ENCODE measurements around the gene BANK1. TPM values are rescaled to one million over a fixed set of nuclear protein-coding genes. Genes with fewer than 3 reads are reported as not detected.

Gene BANK1
- total and polyA plus RNA-seq, 12 donors, result 1.5 to 10.3 (median 5.1) TPM

GRCh38 chr4:101948951-101949350, 158.4 kb downstream of the BANK1 start:
- Histone ChIP-seq H3K4me3 (no peak overlapping the region), H3K4me1 (replicated peaks in 1 of 2) (no peaks in the 10 kb centered on the region), H3K27ac (no peak overlapping the region), H3K36me3 (replicated peaks in 1 of 2) (no peaks in the 10 kb centered on the region), H3K9me3 (replicated peaks in 1 of 3) (no peaks in the 10 kb centered on the region), H3K27me3 (no peaks in the 10 kb centered on the region)
- no peak for DNase-seq
- 77 to 100% (median 88%) methylated on average over 2 of the region's 2 CpGs for WGBS, 4 donors
- TF ChIP-seq CTCF (IDR thresholded peaks at IDR 0.05) (no peak), POLR2A (IDR thresholded peaks at IDR 0.05) (no peak)
- intact Hi-C loops (cut with DNase I), result no loop called here

- Histone ChIP-seq H3K4me1 (replicated peaks in 1 of 2) (no peaks in the 10 kb centered on the region), H3K27me3 (no peaks in the 10 kb centered on the region), H3K9me3 (replicated peaks in 1 of 3) (no peaks in the 10 kb centered on the region), H3K4me3 (no peak overlapping the region), H3K27ac (no peak overlapping the region), H3K36me3 (replicated peaks in 1 of 2) (no peaks in the 10 kb centered on the region)
- no peak for TF ChIP-seq CTCF (IDR thresholded peaks at IDR 0.05)
- TF ChIP-seq POLR2A (IDR thresholded peaks at IDR 0.05), result no peak
- WGBS, 4 donors, result 69 to 81% (median 76%) methylated on average over 3 of the region's 3 CpGs
- intact Hi-C loops (cut with DNase I), result no loop called here
- DNase-seq, result no peak
Measured at GRCh38 chr4:101950258-101950979, 159.9 kb downstream of the BANK1 start.

- Histone ChIP-seq H3K27ac (no peak overlapping the region), H3K36me3 (replicated peaks in 1 of 2) (no peaks in the 10 kb centered on the region), H3K9me3 (replicated peaks in 1 of 3) (no peaks in the 10 kb centered on the region), H3K27me3 (no peaks in the 10 kb centered on the region), H3K4me3 (no peak overlapping the region), H3K4me1 (replicated peaks in 1 of 2) (no peaks in the 10 kb centered on the region)
- DNase-seq, result no peak
- WGBS, 4 donors, result 75 to 80% (median 76%) methylated on average over 4 of the region's 4 CpGs
- intact Hi-C loops (cut with DNase I), result no loop called here
- TF ChIP-seq POLR2A (IDR thresholded peaks at IDR 0.05) (no peak), CTCF (IDR thresholded peaks at IDR 0.05) (no peak)
Measured at GRCh38 chr4:101952985-101953384, 162.5 kb downstream of the BANK1 start.

GRCh38 chr4:101953949-101954348, 163.4 kb downstream of the BANK1 start:
- H3K27me3 ChIP-seq, result no peaks in the 10 kb centered on the region
- WGBS, 4 donors, result 45 to 62% (median 57%) methylated on average over 4 of the region's 4 CpGs
- no peaks in the 10 kb centered on the region for H3K36me3 ChIP-seq (replicated peaks in 1 of 2)
- H3K27ac ChIP-seq, result no peak overlapping the region
- intact Hi-C loops (cut with DNase I), result no loop called here
- H3K4me1 ChIP-seq (replicated peaks in 1 of 2), result no peaks in the 10 kb centered on the region
- DNase-seq, result no peak
- H3K4me3 ChIP-seq, result no peak overlapping the region
- no peak for TF ChIP-seq POLR2A (IDR thresholded peaks at IDR 0.05)
- TF ChIP-seq CTCF (IDR thresholded peaks at IDR 0.05), result no peak
- no peaks in the 10 kb centered on the region for H3K9me3 ChIP-seq (replicated peaks in 1 of 3)
